GM12801 (cell line): ENCODE data around the gene TSSK2.

Source experiments
- TF ChIP-seq, protein P1 (sequence below): IDR thresholded peaks from one replicate; pipeline ENCODE4 v1.5.1; 2011; ENCODE audit warnings: control low read depth; ENCODE audit not compliant: insufficient read length; ENCODE audit errors: extremely low read depth

The TSSK2 gene

DNA sequence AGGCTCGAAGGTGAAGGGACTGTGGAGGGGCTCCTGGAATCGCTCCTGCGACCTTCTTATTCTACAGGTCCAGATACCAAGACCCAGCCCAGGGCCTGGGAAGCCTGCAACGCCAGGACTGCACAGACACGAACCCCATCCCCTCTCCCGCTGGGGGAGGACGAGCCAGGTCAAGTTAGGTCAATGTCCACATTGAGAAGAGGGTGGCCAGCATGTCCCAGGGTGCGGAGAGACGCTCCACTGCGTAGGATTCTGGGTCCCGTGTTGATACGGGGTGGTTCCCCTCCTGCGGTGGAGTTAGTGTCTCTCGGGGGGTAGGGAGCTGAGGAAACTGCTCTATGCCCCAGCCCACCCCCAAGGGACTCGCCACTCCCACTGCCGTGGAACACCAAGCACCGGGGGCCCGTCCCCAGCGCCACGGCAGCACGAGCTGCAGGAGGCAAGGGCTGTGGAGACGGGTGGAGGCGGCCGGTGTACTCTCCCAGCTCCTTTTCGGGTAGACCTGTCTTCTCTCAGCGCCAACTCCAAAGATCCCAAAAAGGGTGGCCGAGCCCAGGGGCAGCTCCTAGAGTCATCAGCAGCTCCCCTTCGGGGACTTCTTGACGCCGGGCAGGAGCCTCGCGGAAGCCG, 17.4 kb downstream of the TSSK2 start:
- TF ChIP-seq, protein P1, sequence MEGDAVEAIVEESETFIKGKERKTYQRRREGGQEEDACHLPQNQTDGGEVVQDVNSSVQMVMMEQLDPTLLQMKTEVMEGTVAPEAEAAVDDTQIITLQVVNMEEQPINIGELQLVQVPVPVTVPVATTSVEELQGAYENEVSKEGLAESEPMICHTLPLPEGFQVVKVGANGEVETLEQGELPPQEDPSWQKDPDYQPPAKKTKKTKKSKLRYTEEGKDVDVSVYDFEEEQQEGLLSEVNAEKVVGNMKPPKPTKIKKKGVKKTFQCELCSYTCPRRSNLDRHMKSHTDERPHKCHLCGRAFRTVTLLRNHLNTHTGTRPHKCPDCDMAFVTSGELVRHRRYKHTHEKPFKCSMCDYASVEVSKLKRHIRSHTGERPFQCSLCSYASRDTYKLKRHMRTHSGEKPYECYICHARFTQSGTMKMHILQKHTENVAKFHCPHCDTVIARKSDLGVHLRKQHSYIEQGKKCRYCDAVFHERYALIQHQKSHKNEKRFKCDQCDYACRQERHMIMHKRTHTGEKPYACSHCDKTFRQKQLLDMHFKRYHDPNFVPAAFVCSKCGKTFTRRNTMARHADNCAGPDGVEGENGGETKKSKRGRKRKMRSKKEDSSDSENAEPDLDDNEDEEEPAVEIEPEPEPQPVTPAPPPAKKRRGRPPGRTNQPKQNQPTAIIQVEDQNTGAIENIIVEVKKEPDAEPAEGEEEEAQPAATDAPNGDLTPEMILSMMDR = no peak

DNA sequence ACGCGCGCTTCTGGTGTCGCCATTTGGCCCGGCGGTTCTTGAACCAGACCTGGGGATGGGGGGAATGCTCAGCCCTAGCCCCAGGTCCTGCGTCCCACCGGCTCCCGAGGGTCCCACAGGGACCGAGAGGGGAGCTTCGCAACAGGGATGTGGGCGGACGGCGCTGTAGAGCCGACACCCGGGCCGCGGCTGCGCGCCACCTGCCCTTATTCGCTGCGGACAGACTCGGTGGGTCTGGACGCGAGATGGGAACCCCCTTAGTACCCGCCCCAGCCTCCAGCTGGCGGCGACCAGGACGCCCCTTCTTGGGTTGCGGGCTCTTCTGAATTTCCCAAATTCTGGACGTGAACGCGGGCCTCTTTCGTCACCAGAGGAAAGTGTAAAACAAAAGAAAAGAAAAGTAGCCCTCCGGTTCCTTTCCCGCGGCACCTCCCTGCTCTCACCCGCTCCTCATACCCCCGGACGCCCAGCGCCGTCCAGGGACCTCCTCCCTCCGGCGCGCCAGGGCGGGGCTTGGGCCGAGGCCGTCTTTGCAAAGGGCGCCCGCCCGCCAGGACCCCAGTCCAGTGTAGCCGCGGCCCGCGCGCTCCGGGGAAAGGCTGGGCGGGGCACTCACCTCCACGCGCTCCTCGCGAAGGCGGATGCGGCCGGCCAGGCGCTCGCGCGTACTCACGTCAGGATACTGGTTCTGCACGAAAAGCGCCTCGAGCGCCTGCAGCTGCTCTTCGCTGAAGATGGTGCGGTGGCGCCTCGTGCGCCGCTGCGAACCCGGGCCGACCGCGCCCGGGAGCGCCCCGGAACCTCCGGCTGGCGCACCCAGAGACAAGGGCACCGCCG, 18.2 kb downstream of the TSSK2 start:
- TF ChIP-seq, protein P1 = no peak

DNA sequence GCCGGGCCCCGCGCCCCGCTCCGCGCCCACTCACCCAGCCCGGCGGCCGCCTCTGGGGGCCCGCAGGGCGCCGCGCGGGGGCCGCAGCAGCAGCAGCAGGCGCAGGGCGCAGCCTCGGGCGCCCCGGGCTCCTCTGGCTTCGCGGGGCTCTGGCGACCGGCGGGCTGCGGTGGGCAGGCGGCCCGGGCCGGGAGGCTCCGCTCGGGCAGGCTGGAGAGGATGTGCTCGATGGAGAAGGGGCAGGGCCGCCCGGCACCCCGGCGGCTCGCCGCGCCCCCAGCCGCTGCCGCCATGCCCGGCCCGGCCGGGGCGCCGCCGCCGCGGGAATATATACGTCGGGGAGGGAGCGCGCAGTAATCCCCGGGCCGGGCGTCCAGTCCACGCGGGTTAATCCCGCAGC, 18.9 kb downstream of the TSSK2 start, which contains the start of gene GSC2:
Gene GSC2 (minus strand): TSS at position 302 of the 400 bp plus-strand sequence. CDS start 9 bp downstream, at position 293.
- TF ChIP-seq, protein P1 = no peak

DNA sequence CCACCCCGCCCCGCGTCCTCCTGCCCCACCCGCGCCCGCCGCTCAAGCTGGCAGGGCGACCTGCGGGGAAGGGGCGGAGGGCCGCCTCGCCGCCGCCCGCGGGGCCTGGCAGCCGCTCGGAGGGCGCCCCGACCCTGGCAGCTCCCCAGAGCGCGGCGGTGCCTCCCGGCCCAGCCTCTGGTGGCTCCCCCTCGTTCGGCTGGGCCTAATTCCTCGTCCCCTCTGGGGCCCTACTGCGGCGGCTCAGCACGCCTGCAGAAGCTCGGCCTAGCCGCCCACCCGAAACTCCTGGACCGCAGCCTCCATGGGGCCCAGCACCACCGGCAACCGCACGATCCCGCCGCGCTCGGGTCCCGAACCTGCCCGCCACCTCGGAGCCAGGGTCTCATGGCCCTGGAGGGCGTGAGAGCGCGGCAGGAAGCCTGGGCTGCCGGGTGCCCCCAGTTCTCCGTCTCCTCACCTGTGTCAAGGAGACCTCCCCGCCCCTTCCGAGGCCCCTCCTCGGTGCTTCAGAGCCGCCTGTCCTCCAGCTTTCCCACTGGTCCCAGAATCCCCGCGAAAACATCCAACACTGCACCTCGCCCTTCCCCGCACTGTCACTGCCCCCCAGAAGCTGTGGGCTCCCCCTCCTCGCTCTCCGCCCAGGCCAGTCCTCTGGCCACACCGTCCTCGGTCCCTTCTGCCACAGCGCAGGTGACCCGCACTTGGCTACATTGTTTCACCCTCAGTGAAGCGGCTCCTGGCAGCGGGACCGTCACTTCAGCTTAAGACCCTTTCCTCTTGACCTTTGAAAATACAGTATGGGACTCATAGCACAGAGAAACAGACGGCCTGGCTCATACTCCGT, 19.6 kb downstream of the TSSK2 start:
- TF ChIP-seq, protein P1 = no peak

DNA sequence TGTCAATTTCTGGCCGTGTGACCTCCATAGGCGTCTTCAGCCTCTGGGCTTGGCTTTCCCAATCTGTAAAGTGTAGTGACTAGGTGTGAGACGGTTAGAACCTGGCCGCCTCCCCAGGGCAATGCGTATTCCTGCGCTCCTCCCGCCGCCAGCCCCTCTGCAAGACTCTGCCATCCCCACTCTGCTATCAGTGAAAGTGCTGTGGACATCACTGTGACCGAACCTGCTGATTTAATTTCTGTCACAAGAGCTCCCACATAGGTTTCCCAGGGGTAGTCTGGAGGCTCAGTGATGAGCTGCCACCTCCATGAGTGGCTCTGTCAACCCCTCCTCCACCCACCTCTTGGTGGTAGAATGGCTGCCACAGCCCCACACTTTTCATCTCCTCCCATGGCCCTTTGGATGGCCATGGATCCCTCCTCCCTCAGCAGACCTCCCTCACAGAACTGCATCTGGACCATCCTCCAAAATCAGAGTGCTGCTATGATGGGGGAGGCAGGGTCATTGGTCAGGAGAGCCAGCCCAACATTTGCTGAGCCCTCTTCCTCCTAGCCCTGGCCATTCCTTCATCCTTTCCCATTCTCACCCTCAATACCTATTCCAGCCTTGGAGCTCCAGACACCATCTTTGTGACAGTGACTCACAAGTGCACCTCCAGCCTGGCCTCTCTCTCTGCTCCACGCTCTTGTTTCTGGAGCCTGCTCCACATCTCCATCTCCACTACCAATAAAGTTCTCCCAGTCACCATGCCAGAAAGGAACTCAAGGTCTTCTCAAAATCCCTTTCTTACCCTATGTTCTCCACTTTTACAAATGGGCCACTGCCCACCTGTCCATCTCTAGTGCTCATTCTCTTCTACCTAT, 20.5 kb downstream of the TSSK2 start:
- TF ChIP-seq, protein P1 = no peak

DNA sequence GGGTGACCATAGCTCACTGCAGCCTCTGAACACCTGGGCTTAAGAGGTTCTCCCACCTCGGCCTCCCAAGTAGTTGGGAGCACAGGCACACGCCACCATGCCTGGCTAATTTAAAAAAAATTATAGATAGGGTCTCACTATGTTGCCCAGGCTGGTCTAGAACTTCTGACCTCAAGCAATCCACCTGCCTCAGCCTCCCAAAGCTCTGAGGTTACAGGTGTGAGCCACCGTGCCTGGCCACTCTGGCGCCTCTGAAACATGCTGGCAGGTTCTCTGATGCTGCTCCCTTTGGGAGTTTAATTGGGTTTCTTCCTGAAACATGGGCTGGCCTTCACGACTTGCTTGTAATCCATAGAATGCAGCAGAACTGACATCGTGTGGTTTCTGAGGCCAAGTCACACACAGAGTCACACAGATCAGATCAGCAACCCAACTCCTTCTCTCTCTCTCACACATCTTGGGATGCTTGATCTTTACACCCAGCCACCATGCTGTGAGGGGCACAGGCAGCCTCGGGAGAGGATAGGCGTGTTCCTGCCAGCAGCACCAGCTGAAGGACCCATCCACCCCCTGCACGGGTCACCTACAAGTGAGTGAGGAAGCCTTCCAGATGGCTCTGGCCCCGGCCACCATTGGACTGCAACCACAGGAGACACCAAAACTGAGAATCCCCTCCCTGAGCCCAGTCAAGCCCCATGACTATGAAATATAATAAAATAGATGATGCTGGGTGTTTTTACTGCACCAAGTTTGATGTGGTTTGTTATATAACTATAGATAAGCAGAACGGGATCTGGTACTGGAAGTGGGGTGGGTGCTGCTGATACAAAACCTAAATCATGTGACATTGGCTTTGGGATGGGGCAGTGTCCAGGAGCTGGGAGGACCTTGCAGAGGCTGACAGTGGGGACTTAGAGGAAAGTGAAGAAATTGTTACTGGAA, 22.1 kb downstream of the TSSK2 start:
- TF ChIP-seq, protein P1 = no peak
